NT2/D1 (cell line): ENCODE results near the gene CMPK2.

Source experiments
- SUZ12 ChIP-seq: IDR thresholded peaks from 2 replicates; pipeline ENCODE4 v1.6.1; 2011; ENCODE audit not compliant: insufficient read length, insufficient read depth; ENCODE audit errors: extremely low read depth
- YY1 ChIP-seq: IDR thresholded peaks from 2 replicates; pipeline ENCODE4 v1.6.1; 2011; ENCODE audit not compliant: insufficient read length, insufficient read depth

DNA sequence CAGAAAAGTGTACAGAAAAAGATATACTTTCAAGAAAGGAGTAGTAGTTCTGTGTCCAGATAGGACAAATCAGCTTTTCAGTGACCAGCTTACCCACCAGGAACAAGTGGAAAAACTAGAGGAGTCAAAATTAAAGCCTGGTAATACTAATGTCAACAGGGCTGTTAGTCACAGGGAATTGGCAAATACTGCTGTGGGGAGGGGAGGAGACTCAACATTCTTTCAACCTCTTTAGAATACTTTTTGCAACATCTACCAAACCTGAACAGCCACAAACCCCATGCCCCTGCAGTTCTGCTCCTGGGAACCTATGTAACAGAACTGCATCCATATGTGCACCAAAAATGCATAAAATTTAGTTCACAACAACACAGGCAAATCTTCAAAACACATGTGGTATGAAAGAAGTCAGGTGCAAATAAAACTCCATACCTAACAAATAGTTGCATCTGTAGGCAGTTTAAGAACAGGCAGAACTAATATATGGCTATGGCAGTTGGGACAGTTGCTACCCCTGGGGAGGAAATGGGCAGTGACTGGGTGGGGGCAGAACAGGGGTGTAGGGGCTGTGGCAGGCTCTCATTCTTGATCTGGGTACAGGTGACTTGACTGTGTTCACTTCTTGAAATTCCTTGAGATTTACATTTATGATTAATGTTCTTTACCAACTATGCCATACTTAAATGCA is 9.7 kb downstream of the CMPK2 start:
- TF ChIP-seq YY1 (no peak), SUZ12 (no peak)
